Measurements from ENCODE around the gene CACNB1.

The CACNB1 gene

GRCh38 chr17:39222151-39222550, 24.7 kb upstream of the CACNB1 start (continued):
- TF ChIP-seq, protein P1, sequence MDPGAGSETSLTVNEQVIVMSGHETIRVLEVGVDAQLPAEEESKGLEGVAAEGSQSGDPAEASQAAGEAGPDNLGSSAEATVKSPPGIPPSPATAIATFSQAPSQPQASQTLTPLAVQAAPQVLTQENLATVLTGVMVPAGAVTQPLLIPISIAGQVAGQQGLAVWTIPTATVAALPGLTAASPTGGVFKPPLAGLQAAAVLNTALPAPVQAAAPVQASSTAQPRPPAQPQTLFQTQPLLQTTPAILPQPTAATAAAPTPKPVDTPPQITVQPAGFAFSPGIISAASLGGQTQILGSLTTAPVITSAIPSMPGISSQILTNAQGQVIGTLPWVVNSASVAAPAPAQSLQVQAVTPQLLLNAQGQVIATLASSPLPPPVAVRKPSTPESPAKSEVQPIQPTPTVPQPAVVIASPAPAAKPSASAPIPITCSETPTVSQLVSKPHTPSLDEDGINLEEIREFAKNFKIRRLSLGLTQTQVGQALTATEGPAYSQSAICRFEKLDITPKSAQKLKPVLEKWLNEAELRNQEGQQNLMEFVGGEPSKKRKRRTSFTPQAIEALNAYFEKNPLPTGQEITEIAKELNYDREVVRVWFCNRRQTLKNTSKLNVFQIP (CRISPR knock-in tag; IDR thresholded peaks at IDR 0.05; ENCODE audit: borderline replicate concordance, low read depth), result no peak
- TF ChIP-seq ESRRG (CRISPR knock-in tag; IDR thresholded peaks at IDR 0.05), result no peak
- no peak for TF ChIP-seq ISL1 (CRISPR knock-in tag; IDR thresholded peaks at IDR 0.05)
- TF ChIP-seq ZFP3 (CRISPR knock-in tag; IDR thresholded peaks at IDR 0.05), result no peak
- TF ChIP-seq ZC3H10 (CRISPR knock-in tag; IDR thresholded peaks at IDR 0.05), result no peak
- no peak for TF ChIP-seq SNAI2 (CRISPR knock-in tag; IDR thresholded peaks at IDR 0.05)
- TF ChIP-seq ZNF565 (CRISPR knock-in tag; conservative IDR thresholded peaks at IDR 0.05; ENCODE audit: low read depth), result no peak
- TF ChIP-seq TCF4 (CRISPR knock-in tag; IDR thresholded peaks at IDR 0.05; ENCODE audit: borderline replicate concordance), result no peak

DNA sequence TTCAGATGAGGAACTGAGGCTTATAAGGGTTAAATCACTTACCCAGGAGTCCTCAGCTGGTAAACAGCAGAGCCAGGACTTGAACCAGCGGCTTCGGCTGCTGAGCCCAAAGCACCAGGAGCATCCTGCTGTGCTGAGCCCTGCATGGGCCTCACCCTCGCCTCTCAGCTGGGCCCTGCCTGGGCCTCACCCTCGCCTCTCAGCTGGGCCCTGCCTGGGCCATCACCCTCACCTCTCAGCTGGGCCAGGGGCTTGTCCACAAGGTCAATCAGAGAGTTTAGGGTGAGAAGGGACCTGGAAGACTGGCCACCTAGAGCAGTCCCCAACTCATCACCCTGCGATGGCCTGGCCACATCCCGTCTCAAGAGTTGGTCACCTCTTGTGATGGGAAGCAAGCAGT, 24.1 kb upstream of the CACNB1 start:
- TF ChIP-seq BACH2 (CRISPR knock-in tag; IDR thresholded peaks at IDR 0.05; ENCODE audit: borderline replicate concordance), result no peak
- TF ChIP-seq ISL1 (CRISPR knock-in tag; IDR thresholded peaks at IDR 0.05), result no peak
- TF ChIP-seq ZNF565 (CRISPR knock-in tag; conservative IDR thresholded peaks at IDR 0.05; ENCODE audit: low read depth), result no peak
- no peak for TF ChIP-seq ZC3H10 (CRISPR knock-in tag; IDR thresholded peaks at IDR 0.05)
- no peak for TF ChIP-seq ZNF70 (CRISPR knock-in tag; IDR thresholded peaks at IDR 0.05)
- no peak for TF ChIP-seq TCF4 (CRISPR knock-in tag; IDR thresholded peaks at IDR 0.05; ENCODE audit: borderline replicate concordance)
- no peak for ATAC-seq

- no peak for ATAC-seq
- TF ChIP-seq CSRNP3 (CRISPR knock-in tag; IDR thresholded peaks at IDR 0.05), result no peak
- TF ChIP-seq SNAI2 (CRISPR knock-in tag; IDR thresholded peaks at IDR 0.05), result no peak
- TF ChIP-seq ZFP3 (CRISPR knock-in tag; IDR thresholded peaks at IDR 0.05), result no peak
- TF ChIP-seq, protein P2, sequence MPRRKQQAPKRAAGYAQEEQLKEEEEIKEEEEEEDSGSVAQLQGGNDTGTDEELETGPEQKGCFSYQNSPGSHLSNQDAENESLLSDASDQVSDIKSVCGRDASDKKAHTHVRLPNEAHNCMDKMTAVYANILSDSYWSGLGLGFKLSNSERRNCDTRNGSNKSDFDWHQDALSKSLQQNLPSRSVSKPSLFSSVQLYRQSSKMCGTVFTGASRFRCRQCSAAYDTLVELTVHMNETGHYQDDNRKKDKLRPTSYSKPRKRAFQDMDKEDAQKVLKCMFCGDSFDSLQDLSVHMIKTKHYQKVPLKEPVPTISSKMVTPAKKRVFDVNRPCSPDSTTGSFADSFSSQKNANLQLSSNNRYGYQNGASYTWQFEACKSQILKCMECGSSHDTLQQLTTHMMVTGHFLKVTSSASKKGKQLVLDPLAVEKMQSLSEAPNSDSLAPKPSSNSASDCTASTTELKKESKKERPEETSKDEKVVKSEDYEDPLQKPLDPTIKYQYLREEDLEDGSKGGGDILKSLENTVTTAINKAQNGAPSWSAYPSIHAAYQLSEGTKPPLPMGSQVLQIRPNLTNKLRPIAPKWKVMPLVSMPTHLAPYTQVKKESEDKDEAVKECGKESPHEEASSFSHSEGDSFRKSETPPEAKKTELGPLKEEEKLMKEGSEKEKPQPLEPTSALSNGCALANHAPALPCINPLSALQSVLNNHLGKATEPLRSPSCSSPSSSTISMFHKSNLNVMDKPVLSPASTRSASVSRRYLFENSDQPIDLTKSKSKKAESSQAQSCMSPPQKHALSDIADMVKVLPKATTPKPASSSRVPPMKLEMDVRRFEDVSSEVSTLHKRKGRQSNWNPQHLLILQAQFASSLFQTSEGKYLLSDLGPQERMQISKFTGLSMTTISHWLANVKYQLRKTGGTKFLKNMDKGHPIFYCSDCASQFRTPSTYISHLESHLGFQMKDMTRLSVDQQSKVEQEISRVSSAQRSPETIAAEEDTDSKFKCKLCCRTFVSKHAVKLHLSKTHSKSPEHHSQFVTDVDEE (CRISPR knock-in tag; IDR thresholded peaks at IDR 0.05), result no peak
- TF ChIP-seq, protein P1 (CRISPR knock-in tag; IDR thresholded peaks at IDR 0.05; ENCODE audit: borderline replicate concordance, low read depth), result no peak
- TF ChIP-seq GLIS3 (CRISPR knock-in tag; IDR thresholded peaks at IDR 0.05), result no peak
- TF ChIP-seq TCF4 (CRISPR knock-in tag; IDR thresholded peaks at IDR 0.05; ENCODE audit: borderline replicate concordance), result no peak
- no peak for TF ChIP-seq PPARA (CRISPR knock-in tag; IDR thresholded peaks at IDR 0.05; ENCODE audit: borderline replicate concordance)
- TF ChIP-seq, protein P3, sequence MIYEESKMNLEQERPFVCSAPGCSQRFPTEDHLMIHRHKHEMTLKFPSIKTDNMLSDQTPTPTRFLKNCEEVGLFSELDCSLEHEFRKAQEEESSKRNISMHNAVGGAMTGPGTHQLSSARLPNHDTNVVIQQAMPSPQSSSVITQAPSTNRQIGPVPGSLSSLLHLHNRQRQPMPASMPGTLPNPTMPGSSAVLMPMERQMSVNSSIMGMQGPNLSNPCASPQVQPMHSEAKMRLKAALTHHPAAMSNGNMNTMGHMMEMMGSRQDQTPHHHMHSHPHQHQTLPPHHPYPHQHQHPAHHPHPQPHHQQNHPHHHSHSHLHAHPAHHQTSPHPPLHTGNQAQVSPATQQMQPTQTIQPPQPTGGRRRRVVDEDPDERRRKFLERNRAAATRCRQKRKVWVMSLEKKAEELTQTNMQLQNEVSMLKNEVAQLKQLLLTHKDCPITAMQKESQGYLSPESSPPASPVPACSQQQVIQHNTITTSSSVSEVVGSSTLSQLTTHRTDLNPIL (CRISPR knock-in tag; IDR thresholded peaks at IDR 0.05; ENCODE audit: low read depth), result no peak
- no peak for TF ChIP-seq PATZ1 (CRISPR knock-in tag; IDR thresholded peaks at IDR 0.05; ENCODE audit: borderline replicate concordance)
- TF ChIP-seq TOX (CRISPR knock-in tag; IDR thresholded peaks at IDR 0.05; ENCODE audit: borderline replicate concordance), result no peak
- no peak for TF ChIP-seq ARNTL (CRISPR knock-in tag; IDR thresholded peaks at IDR 0.05; ENCODE audit: borderline replicate concordance, low read depth)
- TF ChIP-seq RARB (CRISPR knock-in tag; IDR thresholded peaks at IDR 0.05), result no peak
- TF ChIP-seq ISL1 (CRISPR knock-in tag; IDR thresholded peaks at IDR 0.05), result no peak
- TF ChIP-seq ZFP30 (CRISPR knock-in tag; IDR thresholded peaks at IDR 0.05), result no peak
- TF ChIP-seq ZNF8 (CRISPR knock-in tag; IDR thresholded peaks at IDR 0.05), result no peak
- no peak for TF ChIP-seq CSDC2 (CRISPR knock-in tag; IDR thresholded peaks at IDR 0.05)
- TF ChIP-seq OSR1 (CRISPR knock-in tag; IDR thresholded peaks at IDR 0.05), result no peak
Observed at GRCh38 chr17:39219647-39220154, 22.2 kb upstream of the CACNB1 start.

All from SK-N-SH treated with all-trans-retinoic acid at 6 μM for 48 hours (cell line).